ENCODE measurements around the gene TMEM147.
A peak's percentile ranks its signal among the peaks of the same experiment; 100 is the strongest.

Gene TMEM147

GRCh38 chr19:35539850-35540249 is 5.6 kb upstream of the TMEM147 start:
- H3K27me3 ChIP-seq (ENCODE audit: insufficient read depth, low read length, poor library complexity): no peaks in the 10 kb centered on the region
- H3K79me2 ChIP-seq (ENCODE audit: control insufficient read depth, insufficient read depth, low read length): peaks cover 9% of the 10 kb centered on the region
- no CpG with 5 or more reads among the region's 12 CpGs for WGBS (ENCODE audit: extremely low coverage, insufficient coverage, low lambda C conversion rate)
- H4K8ac ChIP-seq (ENCODE audit: low read depth, low read length): no peak overlapping the region
- DNase-seq: no peak
- no peak overlapping the region for H3K18ac ChIP-seq (ENCODE audit: low read length)
- no peak overlapping the region for H3K4me3 ChIP-seq (ENCODE audit: low read length)
- H3K79me1 ChIP-seq (ENCODE audit: low read length): peaks cover 15% of the 10 kb centered on the region
- no peak overlapping the region for H4K5ac ChIP-seq (ENCODE audit: low read length)
- H3K23ac ChIP-seq (ENCODE audit: low read length): no peak overlapping the region
- H3K9ac ChIP-seq (ENCODE audit: low read length): no peak overlapping the region
- no peak overlapping the region for H3K27ac ChIP-seq (ENCODE audit: low read depth, low read length)
- no peak overlapping the region for H2AK5ac ChIP-seq (ENCODE audit: low read length)
- no peak overlapping the region for H2BK5ac ChIP-seq (ENCODE audit: low read length)
- H3K4me2 ChIP-seq (ENCODE audit: low read length): no peak overlapping the region
- no peak overlapping the region for H2BK15ac ChIP-seq (replicated peaks; ENCODE audit: low read depth)
- H2BK120ac ChIP-seq (ENCODE audit: low read depth, low read length): no peak overlapping the region
- no peak overlapping the region for H3K56ac ChIP-seq (ENCODE audit: low read length)
- H3K4me1 ChIP-seq (ENCODE audit: control insufficient read depth, low read depth, low read length): peaks cover 4% of the 10 kb centered on the region
- no peak overlapping the region for H3K4ac ChIP-seq (ENCODE audit: low read depth, low read length)
- H3K36me3 ChIP-seq (ENCODE audit: control insufficient read depth, insufficient read depth, low read length): no peaks in the 10 kb centered on the region

GRCh38 chr19:35540356-35540927 is 5.0 kb upstream of the TMEM147 start:
- no peaks in the 10 kb centered on the region for H3K27me3 ChIP-seq (ENCODE audit: insufficient read depth, low read length, poor library complexity)
- DNase-seq: no peak
- peaks cover 16% of the 10 kb centered on the region for H3K79me1 ChIP-seq (ENCODE audit: low read length)
- no peak overlapping the region for H3K18ac ChIP-seq (ENCODE audit: low read length)
- no peak overlapping the region for H2BK5ac ChIP-seq (ENCODE audit: low read length)
- no peak overlapping the region for H2BK120ac ChIP-seq (ENCODE audit: low read depth, low read length)
- no peak overlapping the region for H2BK15ac ChIP-seq (replicated peaks; ENCODE audit: low read depth)
- no peak overlapping the region for H3K23ac ChIP-seq (ENCODE audit: low read length)
- peaks cover 4% of the 10 kb centered on the region for H3K4me1 ChIP-seq (ENCODE audit: control insufficient read depth, low read depth, low read length)
- no peak overlapping the region for H2AK5ac ChIP-seq (ENCODE audit: low read length)
- H3K9ac ChIP-seq (ENCODE audit: low read length): no peak overlapping the region
- H3K56ac ChIP-seq (ENCODE audit: low read length): no peak overlapping the region
- H4K5ac ChIP-seq (ENCODE audit: low read length): no peak overlapping the region
- H3K4me3 ChIP-seq (ENCODE audit: low read length): no peak overlapping the region
- peaks cover 11% of the 10 kb centered on the region for H3K79me2 ChIP-seq (ENCODE audit: control insufficient read depth, insufficient read depth, low read length)
- H3K4ac ChIP-seq (ENCODE audit: low read depth, low read length): no peak overlapping the region
- H3K4me2 ChIP-seq (ENCODE audit: low read length): no peak overlapping the region
- no peak overlapping the region for H4K8ac ChIP-seq (ENCODE audit: low read depth, low read length)
- WGBS (ENCODE audit: extremely low coverage, insufficient coverage, low lambda C conversion rate): no CpG with 5 or more reads among the region's 7 CpGs
- H3K36me3 ChIP-seq (ENCODE audit: control insufficient read depth, insufficient read depth, low read length): no peaks in the 10 kb centered on the region
- no peak overlapping the region for H3K27ac ChIP-seq (ENCODE audit: low read depth, low read length)

DNA sequence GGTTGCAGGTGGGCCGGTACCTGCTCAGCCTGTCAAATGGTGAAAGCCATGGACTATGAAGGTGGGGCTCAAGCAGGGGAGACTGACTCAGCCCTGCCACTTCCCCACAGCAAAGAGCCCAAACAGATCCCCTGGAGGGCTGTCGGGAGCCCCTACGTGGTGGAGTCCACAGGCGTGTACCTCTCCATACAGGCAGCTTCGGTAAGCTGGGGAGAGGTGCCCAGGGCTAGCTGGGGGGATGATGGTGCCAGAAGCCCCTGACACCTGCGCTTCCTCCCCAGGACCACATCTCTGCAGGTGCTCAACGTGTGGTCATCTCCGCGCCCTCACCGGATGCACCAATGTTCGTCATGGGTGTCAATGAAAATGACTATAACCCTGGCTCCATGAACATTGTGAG is 3.2 kb upstream of the TMEM147 start:
- Histone ChIP-seq H3K79me2 (ENCODE audit: control insufficient read depth, insufficient read depth, low read length) (peaks cover 21% of the 10 kb centered on the region), H4K5ac (ENCODE audit: low read length) (no peak overlapping the region), H2AK5ac (ENCODE audit: low read length) (no peak overlapping the region), H3K23ac (ENCODE audit: low read length) (no peak overlapping the region), H3K4me3 (ENCODE audit: low read length) (no peak overlapping the region), H2BK5ac (ENCODE audit: low read length) (no peak overlapping the region), H3K9ac (ENCODE audit: low read length) (no peak overlapping the region), H2BK15ac (replicated peaks; ENCODE audit: low read depth) (no peak overlapping the region), H3K4me2 (ENCODE audit: low read length) (no peak overlapping the region), H2BK120ac (ENCODE audit: low read depth, low read length) (no peak overlapping the region), H3K79me1 (ENCODE audit: low read length) (peaks cover 27% of the 10 kb centered on the region), H3K27me3 (ENCODE audit: insufficient read depth, low read length, poor library complexity) (no peaks in the 10 kb centered on the region), H3K4ac (ENCODE audit: low read depth, low read length) (no peak overlapping the region), H3K56ac (ENCODE audit: low read length) (no peak overlapping the region), H3K18ac (ENCODE audit: low read length) (no peak overlapping the region), H3K4me1 (ENCODE audit: control insufficient read depth, low read depth, low read length) (peaks cover 6% of the 10 kb centered on the region), H3K36me3 (ENCODE audit: control insufficient read depth, insufficient read depth, low read length) (no peaks in the 10 kb centered on the region), H4K8ac (ENCODE audit: low read depth, low read length) (no peak overlapping the region), H3K27ac (ENCODE audit: low read depth, low read length) (no peak overlapping the region)
- no CpG with 5 or more reads among the region's 11 CpGs for WGBS (ENCODE audit: extremely low coverage, insufficient coverage, low lambda C conversion rate)
- no peak for DNase-seq

- no peak for DNase-seq
- Histone ChIP-seq H3K18ac (ENCODE audit: low read length) (no peak overlapping the region), H4K8ac (ENCODE audit: low read depth, low read length) (no peak overlapping the region), H3K79me1 (ENCODE audit: low read length) (peaks cover 30% of the 10 kb centered on the region), H3K36me3 (ENCODE audit: control insufficient read depth, insufficient read depth, low read length) (peaks cover 2% of the 10 kb centered on the region), H3K23ac (ENCODE audit: low read length) (no peak overlapping the region), H3K27ac (ENCODE audit: low read depth, low read length) (no peak overlapping the region), H2BK15ac (replicated peaks; ENCODE audit: low read depth) (no peak overlapping the region), H3K9ac (ENCODE audit: low read length) (no peak overlapping the region), H2AK5ac (ENCODE audit: low read length) (no peak overlapping the region), H3K4me1 (ENCODE audit: control insufficient read depth, low read depth, low read length) (peaks cover 6% of the 10 kb centered on the region), H2BK120ac (ENCODE audit: low read depth, low read length) (no peak overlapping the region), H3K4ac (ENCODE audit: low read depth, low read length) (no peak overlapping the region), H2BK5ac (ENCODE audit: low read length) (no peak overlapping the region), H3K79me2 (ENCODE audit: control insufficient read depth, insufficient read depth, low read length) (peaks cover 21% of the 10 kb centered on the region), H3K4me3 (ENCODE audit: low read length) (no peak overlapping the region), H4K5ac (ENCODE audit: low read length) (no peak overlapping the region), H3K4me2 (ENCODE audit: low read length) (no peak overlapping the region), H3K56ac (ENCODE audit: low read length) (no peak overlapping the region), H3K27me3 (ENCODE audit: insufficient read depth, low read length, poor library complexity) (no peaks in the 10 kb centered on the region)
- no CpG with 5 or more reads among the region's 15 CpGs for WGBS (ENCODE audit: extremely low coverage, insufficient coverage, low lambda C conversion rate)
These were observed 1.9 kb upstream of the TMEM147 start for GRCh38 chr19:35543280-35544109.

GRCh38 chr19:35544110-35544802 is 1.2 kb upstream of the TMEM147 start:
- Histone ChIP-seq H2AK5ac (ENCODE audit: low read length) (peak overlapping the region; percentile 5), H3K4me3 (ENCODE audit: low read length) (peak overlapping the region; percentile 87), H3K4ac (ENCODE audit: low read depth, low read length) (no peak overlapping the region), H2BK5ac (ENCODE audit: low read length) (no peak overlapping the region), H3K23ac (ENCODE audit: low read length) (peak overlapping the region; percentile 20), H3K18ac (ENCODE audit: low read length) (no peak overlapping the region), H3K79me2 (ENCODE audit: control insufficient read depth, insufficient read depth, low read length) (peaks cover 21% of the 10 kb centered on the region), H3K36me3 (ENCODE audit: control insufficient read depth, insufficient read depth, low read length) (peaks cover 2% of the 10 kb centered on the region), H3K9ac (ENCODE audit: low read length) (peak overlapping the region; percentile 92), H3K79me1 (ENCODE audit: low read length) (peaks cover 30% of the 10 kb centered on the region), H2BK120ac (ENCODE audit: low read depth, low read length) (no peak overlapping the region), H3K4me1 (ENCODE audit: control insufficient read depth, low read depth, low read length) (peaks cover 6% of the 10 kb centered on the region), H4K5ac (ENCODE audit: low read length) (no peak overlapping the region), H3K27me3 (ENCODE audit: insufficient read depth, low read length, poor library complexity) (no peaks in the 10 kb centered on the region), H2BK15ac (replicated peaks; ENCODE audit: low read depth) (no peak overlapping the region), H3K56ac (ENCODE audit: low read length) (peak overlapping the region; percentile 97), H3K4me2 (ENCODE audit: low read length) (peak overlapping the region; percentile 93), H3K27ac (ENCODE audit: low read depth, low read length) (no peak overlapping the region), H4K8ac (ENCODE audit: low read depth, low read length) (no peak overlapping the region)
- DNase-seq: no peak
- WGBS (ENCODE audit: extremely low coverage, insufficient coverage, low lambda C conversion rate): no CpG with 5 or more reads among the region's 3 CpGs
